ENCODE measurements around the gene OIP5. TPM values are rescaled to one million over a fixed set of nuclear protein-coding genes. Genes with fewer than 3 reads are reported as not detected.
"Not testable (repeated sequence)": the region's sequence is repeated elsewhere in the genome, so short reads cannot be mapped to it uniquely, and the experiment has no call there.

OIP5 gene
- total RNA-seq, 2 donors from 2014 or later, result not detected

GRCh38 chr15:41331833-41332193, 578 bp downstream of the OIP5 start:
- peaks cover 9% of the 10 kb centered on the region for H3K4me1 ChIP-seq
- H3K4me3 ChIP-seq, result peak overlapping the region; percentile 83 to 90
- H3K36me3 ChIP-seq (replicated peaks in 1 of 2; ENCODE audit: insufficient read depth in 1 of 2, low read depth in 2 of 2), result no peaks in the 10 kb centered on the region
- TF ChIP-seq CTCF (IDR thresholded peaks at IDR 0.05) (peak in 4 of 7 experiments; percentile 66 to 84 (median 74)), POLR2A (IDR thresholded peaks at IDR 0.05) (no peak)
- peak in 3 of 4 donors; percentile 60 to 79 (median 73) for DNase-seq
- H3K27me3 ChIP-seq, result no peaks in the 10 kb centered on the region
- intact Hi-C loops (cut with DNase I), result no loop called here
- H3K9me3 ChIP-seq, result no peaks in the 10 kb centered on the region
- 1 to 2% methylated on average over 14 of the region's 14 CpGs for WGBS, 2 donors
- H3K27ac ChIP-seq, result peak overlapping the region; percentile 19 to 82 (median 76)
- ATAC-seq, result no peak

GRCh38 chr15:41331281-41331680, 1.1 kb downstream of the OIP5 start:
- Histone ChIP-seq H3K27ac (peak overlapping the region in 2 of 4 donors; percentile 75 to 82), H3K4me3 (no peak overlapping the region), H3K27me3 (no peaks in the 10 kb centered on the region), H3K4me1 (peaks cover 9% of the 10 kb centered on the region), H3K36me3 (replicated peaks in 1 of 2; ENCODE audit: insufficient read depth in 1 of 2, low read depth in 2 of 2) (no peaks in the 10 kb centered on the region), H3K9me3 (no peaks in the 10 kb centered on the region)
- ATAC-seq (no peak), DNase-seq (no peak)
- 73% methylated on average over 6 of the region's 6 CpGs for WGBS, 2 donors
- intact Hi-C loops (cut with DNase I), result no loop called here
- TF ChIP-seq CTCF (IDR thresholded peaks at IDR 0.05) (no peak), POLR2A (IDR thresholded peaks at IDR 0.05) (no peak)

GRCh38 chr15:41323611-41324010, 8.8 kb downstream of the OIP5 start:
- Histone ChIP-seq H3K27ac (no peak overlapping the region), H3K27me3 (no peaks in the 10 kb centered on the region), H3K4me3 (no peak overlapping the region), H3K36me3 (replicated peaks in 1 of 2; ENCODE audit: insufficient read depth in 1 of 2, low read depth in 2 of 2) (no peaks in the 10 kb centered on the region), H3K4me1 (no peaks in the 10 kb centered on the region), H3K9me3 (no peaks in the 10 kb centered on the region)
- ATAC-seq, result no peak
- DNase-seq, result no peak
- intact Hi-C loops (cut with DNase I), result no loop called here
- 91 to 92% methylated on average over 1 of the region's 1 CpG for WGBS, 2 donors
- TF ChIP-seq POLR2A (IDR thresholded peaks at IDR 0.05) (no peak), CTCF (IDR thresholded peaks at IDR 0.05) (no peak)

- H3K36me3 ChIP-seq (replicated peaks in 1 of 2; ENCODE audit: insufficient read depth in 1 of 2, low read depth in 2 of 2); ATAC-seq; H3K27me3 ChIP-seq; H3K4me1 ChIP-seq; DNase-seq; H3K9me3 ChIP-seq; H3K27ac ChIP-seq; H3K4me3 ChIP-seq; intact Hi-C loops (cut with DNase I): not testable (repeated sequence)
- whole genome bisulfite sequencing, 2 donors, result 100% methylated on average over 2 of the region's 39 CpGs; no CpG with 5 or more reads in 1 of the 2 donors
These were observed 11.5 kb downstream of the OIP5 start for GRCh38 chr15:41320805-41321330.

GRCh38 chr15:41309226-41309905, 23.0 kb downstream of the OIP5 start:
- intact Hi-C loops (cut with DNase I), result no loop called here
- Histone ChIP-seq H3K4me1 (no peaks in the 10 kb centered on the region), H3K9me3 (no peaks in the 10 kb centered on the region), H3K27me3 (no peaks in the 10 kb centered on the region), H3K36me3 (replicated peaks in 1 of 2; ENCODE audit: insufficient read depth in 1 of 2, low read depth in 2 of 2) (peaks cover 0 to 2% of the 10 kb centered on the region in 2 donors), H3K4me3 (no peak overlapping the region), H3K27ac (no peak overlapping the region)
- 97 to 100% methylated on average over 2 of the region's 2 CpGs for WGBS, 2 donors
- TF ChIP-seq POLR2A (IDR thresholded peaks at IDR 0.05) (no peak), CTCF (IDR thresholded peaks at IDR 0.05) (no peak)
- DNase-seq, result no peak
- ATAC-seq, result no peak

Measured in body of pancreas (tissue), 4 donors.